Natural killer cell (primary cell): ENCODE data around the gene CAMTA1. TPM values are rescaled to one million over a fixed set of nuclear protein-coding genes. Genes with fewer than 3 reads are reported as not detected.
A peak's percentile ranks its signal among the peaks of the same experiment; 100 is the strongest.

Source experiments
- ATAC-seq, 3 donors: fragments of 150-1000 bp in 2 of 3; fragments of 200-7000 bp in 1 of 3; cut with Tn5 transposase; 1 replicate in 1 of 3; 2 replicates in 2 of 3; pipeline ENCODE4 v1.10.0; 2021; ENCODE audit warnings: mild to moderate bottlenecking in 2 of 3, moderate library complexity in 2 of 3
- DNase-seq, 2 donors: peaks; one replicate each; pipeline versions ENCODE4 v3.0.0 to v3.0.0-alpha.2; 2013 to 2021; ENCODE audit warnings: mixed read lengths in 1 of 2
- H3K27ac ChIP-seq: one replicate; pipeline ENCODE4 v1.5.1; 2013; ENCODE audit warnings: mild to moderate bottlenecking, low read length
- H3K27me3 ChIP-seq: one replicate; pipeline ENCODE4 v1.6.1; 2013; ENCODE audit warnings: low read length; ENCODE audit not compliant: control insufficient read depth, insufficient read depth
- H3K36me3 ChIP-seq: one replicate; pipeline ENCODE4 v1.6.1; 2013; ENCODE audit warnings: low read length; ENCODE audit not compliant: control insufficient read depth, insufficient read depth
- H3K4me1 ChIP-seq: one replicate; pipeline ENCODE4 v1.6.1; 2013; ENCODE audit warnings: low read length; ENCODE audit not compliant: control insufficient read depth, insufficient read depth
- H3K4me3 ChIP-seq: one replicate; pipeline ENCODE4 v1.5.1; 2013; ENCODE audit warnings: low read length
- H3K9me3 ChIP-seq: one replicate; pipeline ENCODE4 v1.6.1; 2013; ENCODE audit warnings: low read length; ENCODE audit not compliant: control insufficient read depth, insufficient read depth
- H3K27ac Mint-ChIP-seq, 2 donors: one replicate each; pipeline ENCODE4 v1.8.0; 2022; ENCODE audit warnings: mild to moderate bottlenecking in 2 of 2, mixed read lengths in 2 of 2, moderate library complexity in 1 of 2
- H3K27me3 Mint-ChIP-seq, 2 donors: one replicate each; pipeline ENCODE4 v1.8.0; 2022; ENCODE audit warnings: low read depth in 2 of 2, mixed read lengths in 2 of 2
- H3K36me3 Mint-ChIP-seq: one replicate; pipeline ENCODE4 v1.8.0; 2022; ENCODE audit warnings: mixed read lengths
- H3K4me1 Mint-ChIP-seq, 2 donors: one replicate each; pipeline ENCODE4 v1.8.0; 2022; ENCODE audit warnings: mixed read lengths in 2 of 2
- H3K4me3 Mint-ChIP-seq: one replicate; pipeline ENCODE4 v1.8.0; 2022; ENCODE audit warnings: mild to moderate bottlenecking, moderate library complexity, mixed read lengths
- H3K9me3 Mint-ChIP-seq, 2 donors: one replicate each; pipeline ENCODE4 v1.8.0; 2022; ENCODE audit warnings: mixed read lengths in 2 of 2
- CTCF ChIP-seq: fragments of 200-600 bp; IDR thresholded peaks from one replicate; pipeline ENCODE4 v1.8.0; 2022; ENCODE audit warnings: antibody characterized with exemption
- WGBS: methylation state at CpG from one replicate; pipeline ENCODE4 v1.1.7; 2013; ENCODE audit warnings: missing lambda C conversion rate; ENCODE audit not compliant: insufficient coverage; 5-methylcytosine and 5-hydroxymethylcytosine counted together
- intact Hi-C: fragments of 100-400 bp; cut with micrococcal nuclease; formaldehyde crosslinking; loops from one replicate; pipeline ENCODE4 v1.14.2; 2022
- total RNA-seq, 4 donors: library from RNA; stranded (reverse); fragments of 120-200 nt in 1 of 4; gene quantifications; one replicate each; pipeline versions ENCODE4 v1.2.3 to v1.2.4, GENCODE V29; 2013 to 2022

Gene CAMTA1
- total RNA-seq, 3 donors from 2014 or later (not counting 1 experiment from before 2014, with no cell fraction given), result 40.6 to 53.3 (median 44.9) TPM

GRCh38 chr1:7704214-7705047 is 919.2 kb downstream of the CAMTA1 start:
- Histone ChIP-seq H3K36me3 (no peaks in the 10 kb centered on the region), H3K4me3 (no peak overlapping the region), H3K9me3 (no peaks in the 10 kb centered on the region), H3K4me1 (peaks cover 15% of the 10 kb centered on the region), H3K27me3 (peaks cover 24% of the 10 kb centered on the region), H3K27ac (no peak overlapping the region)
- intact Hi-C loops, result no loop called here
- Mint-ChIP-seq H3K4me1 (peaks cover 7 to 9% of the 10 kb centered on the region in 2 donors), H3K4me3 (peak overlapping the region; percentile 87), H3K9me3 (no peaks in the 10 kb centered on the region), H3K36me3 (no peaks in the 10 kb centered on the region), H3K27me3 (peaks cover 31 to 67% of the 10 kb centered on the region in 2 donors), H3K27ac (peak overlapping the region in 1 of 2 donors; percentile 88)
- DNase-seq (peak; percentile 92 to 97), ATAC-seq (peak; percentile 94 to 98 (median 94))
- TF ChIP-seq CTCF, result no peak
- 2% methylated on average over 151 of the region's 151 CpGs for WGBS

GRCh38 chr1:7705048-7705907 is 920.0 kb downstream of the CAMTA1 start:
- no peaks in the 10 kb centered on the region for H3K36me3 Mint-ChIP-seq
- peak overlapping the region; percentile 41 for H3K4me3 ChIP-seq
- DNase-seq, result peak; percentile 56 to 68
- 6% methylated on average over 106 of the region's 106 CpGs for WGBS
- H3K27me3 ChIP-seq, result peaks cover 24% of the 10 kb centered on the region
- no peaks in the 10 kb centered on the region for H3K9me3 ChIP-seq
- peaks cover 7 to 9% of the 10 kb centered on the region in 2 donors for H3K4me1 Mint-ChIP-seq
- H3K9me3 Mint-ChIP-seq, result no peaks in the 10 kb centered on the region
- no peaks in the 10 kb centered on the region for H3K36me3 ChIP-seq
- peak overlapping the region; percentile 69 to 88 for H3K27ac Mint-ChIP-seq
- peaks cover 15% of the 10 kb centered on the region for H3K4me1 ChIP-seq
- H3K27me3 Mint-ChIP-seq, result peaks cover 35 to 70% of the 10 kb centered on the region in 2 donors
- no peak overlapping the region for H3K27ac ChIP-seq
- peak overlapping the region; percentile 87 for H3K4me3 Mint-ChIP-seq
- intact Hi-C loops, result no loop called here
- ATAC-seq, result peak in 2 of 3 donors; percentile 8 to 12
- no peak for TF ChIP-seq CTCF

GRCh38 chr1:7705908-7706216 is 920.6 kb downstream of the CAMTA1 start:
- Histone ChIP-seq H3K9me3 (no peaks in the 10 kb centered on the region), H3K4me3 (peak overlapping the region; percentile 8), H3K4me1 (peaks cover 15% of the 10 kb centered on the region), H3K27ac (no peak overlapping the region), H3K36me3 (no peaks in the 10 kb centered on the region), H3K27me3 (peaks cover 24% of the 10 kb centered on the region)
- ATAC-seq (no peak), DNase-seq (no peak)
- Mint-ChIP-seq H3K9me3 (no peaks in the 10 kb centered on the region), H3K4me3 (peak overlapping the region; percentile 87), H3K36me3 (no peaks in the 10 kb centered on the region), H3K27ac (peak overlapping the region; percentile 36 to 88), H3K27me3 (peaks cover 31 to 67% of the 10 kb centered on the region in 2 donors), H3K4me1 (peaks cover 7 to 9% of the 10 kb centered on the region in 2 donors)
- intact Hi-C loops, result no loop called here
- no peak for TF ChIP-seq CTCF
- WGBS, result 82% methylated on average over 7 of the region's 7 CpGs
